Measurements from ENCODE around the gene MPG.
A peak's percentile ranks its signal among the peaks of the same experiment; 100 is the strongest.

GRCh38 chr16:78444-79150 lies 572 bp downstream of the MPG start:
- TF ChIP-seq, protein P1, sequence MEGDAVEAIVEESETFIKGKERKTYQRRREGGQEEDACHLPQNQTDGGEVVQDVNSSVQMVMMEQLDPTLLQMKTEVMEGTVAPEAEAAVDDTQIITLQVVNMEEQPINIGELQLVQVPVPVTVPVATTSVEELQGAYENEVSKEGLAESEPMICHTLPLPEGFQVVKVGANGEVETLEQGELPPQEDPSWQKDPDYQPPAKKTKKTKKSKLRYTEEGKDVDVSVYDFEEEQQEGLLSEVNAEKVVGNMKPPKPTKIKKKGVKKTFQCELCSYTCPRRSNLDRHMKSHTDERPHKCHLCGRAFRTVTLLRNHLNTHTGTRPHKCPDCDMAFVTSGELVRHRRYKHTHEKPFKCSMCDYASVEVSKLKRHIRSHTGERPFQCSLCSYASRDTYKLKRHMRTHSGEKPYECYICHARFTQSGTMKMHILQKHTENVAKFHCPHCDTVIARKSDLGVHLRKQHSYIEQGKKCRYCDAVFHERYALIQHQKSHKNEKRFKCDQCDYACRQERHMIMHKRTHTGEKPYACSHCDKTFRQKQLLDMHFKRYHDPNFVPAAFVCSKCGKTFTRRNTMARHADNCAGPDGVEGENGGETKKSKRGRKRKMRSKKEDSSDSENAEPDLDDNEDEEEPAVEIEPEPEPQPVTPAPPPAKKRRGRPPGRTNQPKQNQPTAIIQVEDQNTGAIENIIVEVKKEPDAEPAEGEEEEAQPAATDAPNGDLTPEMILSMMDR (IDR thresholded peaks at IDR 0.05 in 8 of 11, conservative IDR thresholded peaks at IDR 0.05 in 3 of 11) = no peak
- no peak for TF ChIP-seq POLR2A (IDR thresholded peaks at IDR 0.05)
- peak in 1 of 3 donors; percentile 10 for TF ChIP-seq POLR2AphosphoS5 (IDR thresholded peaks at IDR 0.05)
